DND-41 (cell line): Measurements from ENCODE around the gene CFAP43.

Experiments
- ATAC-seq: fragments of 200-7000 bp; cut with Tn5 transposase; 3 replicates; pipeline ENCODE4 v1.9.1; 2021; ENCODE audit warnings: low read depth; ENCODE audit not compliant: insufficient read depth
- DNase-seq: peaks from one replicate; pipeline ENCODE4 v3.0.0-alpha.2; 2020
- H2AFZ ChIP-seq: 2 replicates; pipeline ENCODE4 v1.6.0; 2012; ENCODE audit warnings: low read depth, low read length
- H3K27ac ChIP-seq: 2 replicates; pipeline ENCODE4 v1.5.1; 2012; ENCODE audit warnings: low read length, inconsistent platforms
- H3K27me3 ChIP-seq: fragments of 200-600 bp; sonication (generic); 2 replicates; pipeline ENCODE4 v1.6.0; 2012; ENCODE audit warnings: low read length, mild to moderate bottlenecking, inconsistent platforms; ENCODE audit not compliant: insufficient read depth, poor library complexity
- H3K36me3 ChIP-seq: 2 replicates; pipeline ENCODE4 v1.5.1; 2012; ENCODE audit warnings: low read length, inconsistent platforms; ENCODE audit not compliant: insufficient read depth
- H3K4me1 ChIP-seq: 2 replicates; pipeline ENCODE4 v1.5.1; 2012; ENCODE audit warnings: mild to moderate bottlenecking, low read length; ENCODE audit not compliant: insufficient read depth
- H3K4me2 ChIP-seq: 2 replicates; pipeline ENCODE4 v1.6.0; 2012; ENCODE audit warnings: mild to moderate bottlenecking, moderate library complexity, low read length, inconsistent platforms; ENCODE audit not compliant: insufficient read depth
- H3K4me3 ChIP-seq, 2 experiments: fragments of 200-600 bp in 1 of 2; shearing (Covaris generic) in 1 of 2; 2 replicates each; pipeline ENCODE4 v1.5.1; 2012 to 2016; ENCODE audit warnings: inconsistent platforms in 2 of 2, low read length in 2 of 2, mild to moderate bottlenecking in 2 of 2, low read depth in 1 of 2, moderate library complexity in 1 of 2
- H3K79me2 ChIP-seq: 2 replicates; pipeline ENCODE4 v1.6.0; 2012; ENCODE audit warnings: low read length, inconsistent platforms; ENCODE audit not compliant: insufficient read depth
- H3K9ac ChIP-seq: 2 replicates; pipeline ENCODE4 v1.6.0; 2012; ENCODE audit warnings: low read depth, mild to moderate bottlenecking, inconsistent platforms, low read length, moderate library complexity
- H3K9me3 ChIP-seq: 2 replicates; pipeline ENCODE4 v1.5.1; 2012; ENCODE audit warnings: low read length, moderate library complexity, mild to moderate bottlenecking, inconsistent platforms; ENCODE audit not compliant: insufficient read depth, severe bottlenecking
- H4K20me1 ChIP-seq: 2 replicates; pipeline ENCODE4 v1.6.0; 2012; ENCODE audit warnings: low read length; ENCODE audit not compliant: insufficient read depth
- EZH2 ChIP-seq: IDR thresholded peaks from 3 replicates; pipeline ENCODE4 v1.6.1; 2012; ENCODE audit warnings: borderline replicate concordance, low read depth, mild to moderate bottlenecking, moderate library complexity, low read length, inconsistent platforms; ENCODE audit not compliant: severe bottlenecking
- TF ChIP-seq, protein P1 (sequence below): IDR thresholded peaks from 2 replicates; pipeline ENCODE4 v1.5.1; 2012; ENCODE audit warnings: borderline replicate concordance, low read length, moderate library complexity, mild to moderate bottlenecking; ENCODE audit not compliant: poor library complexity, severe bottlenecking; ENCODE audit errors: extremely low read depth

CFAP43 gene

DNA sequence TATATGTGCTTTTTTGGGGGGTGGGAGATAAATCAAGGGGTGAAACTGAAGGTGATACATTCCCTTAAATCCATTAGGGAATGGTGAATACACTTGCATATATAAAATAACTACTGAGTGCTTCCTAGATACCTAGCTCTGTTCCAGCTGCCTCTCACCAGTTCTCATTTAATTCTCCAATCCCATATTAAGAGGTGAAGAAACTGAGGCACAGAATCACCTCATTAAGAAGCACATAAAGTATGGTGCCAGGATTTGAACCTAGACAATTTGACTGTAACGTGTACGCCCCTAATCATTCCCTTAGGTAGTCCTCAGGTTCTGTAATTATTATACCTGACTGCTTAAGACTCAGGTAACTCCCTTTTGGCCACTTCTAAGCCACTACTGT, 111.7 kb downstream of the CFAP43 start:
- no peak for TF ChIP-seq EZH2
- TF ChIP-seq, protein P1, sequence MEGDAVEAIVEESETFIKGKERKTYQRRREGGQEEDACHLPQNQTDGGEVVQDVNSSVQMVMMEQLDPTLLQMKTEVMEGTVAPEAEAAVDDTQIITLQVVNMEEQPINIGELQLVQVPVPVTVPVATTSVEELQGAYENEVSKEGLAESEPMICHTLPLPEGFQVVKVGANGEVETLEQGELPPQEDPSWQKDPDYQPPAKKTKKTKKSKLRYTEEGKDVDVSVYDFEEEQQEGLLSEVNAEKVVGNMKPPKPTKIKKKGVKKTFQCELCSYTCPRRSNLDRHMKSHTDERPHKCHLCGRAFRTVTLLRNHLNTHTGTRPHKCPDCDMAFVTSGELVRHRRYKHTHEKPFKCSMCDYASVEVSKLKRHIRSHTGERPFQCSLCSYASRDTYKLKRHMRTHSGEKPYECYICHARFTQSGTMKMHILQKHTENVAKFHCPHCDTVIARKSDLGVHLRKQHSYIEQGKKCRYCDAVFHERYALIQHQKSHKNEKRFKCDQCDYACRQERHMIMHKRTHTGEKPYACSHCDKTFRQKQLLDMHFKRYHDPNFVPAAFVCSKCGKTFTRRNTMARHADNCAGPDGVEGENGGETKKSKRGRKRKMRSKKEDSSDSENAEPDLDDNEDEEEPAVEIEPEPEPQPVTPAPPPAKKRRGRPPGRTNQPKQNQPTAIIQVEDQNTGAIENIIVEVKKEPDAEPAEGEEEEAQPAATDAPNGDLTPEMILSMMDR: no peak
- no peak for ATAC-seq
- Histone ChIP-seq H2AFZ (peak overlapping the region; percentile 86), H3K4me2 (peak overlapping the region; percentile 71), H4K20me1 (no peaks in the 10 kb centered on the region), H3K9me3 (no peaks in the 10 kb centered on the region), H3K36me3 (peaks cover 8% of the 10 kb centered on the region; the same call in 1 of the 2 replicates), H3K27me3 (peaks cover 21% of the 10 kb centered on the region), H3K4me3 (peak overlapping the region in 1 of 2 experiments; percentile 66; a peak in 2 of 4 replicates), H3K79me2 (peaks cover 13% of the 10 kb centered on the region), H3K27ac (no peak overlapping the region), H3K4me1 (peaks cover 24% of the 10 kb centered on the region), H3K9ac (peak overlapping the region; percentile 89)
- DNase-seq: no peak

DNA sequence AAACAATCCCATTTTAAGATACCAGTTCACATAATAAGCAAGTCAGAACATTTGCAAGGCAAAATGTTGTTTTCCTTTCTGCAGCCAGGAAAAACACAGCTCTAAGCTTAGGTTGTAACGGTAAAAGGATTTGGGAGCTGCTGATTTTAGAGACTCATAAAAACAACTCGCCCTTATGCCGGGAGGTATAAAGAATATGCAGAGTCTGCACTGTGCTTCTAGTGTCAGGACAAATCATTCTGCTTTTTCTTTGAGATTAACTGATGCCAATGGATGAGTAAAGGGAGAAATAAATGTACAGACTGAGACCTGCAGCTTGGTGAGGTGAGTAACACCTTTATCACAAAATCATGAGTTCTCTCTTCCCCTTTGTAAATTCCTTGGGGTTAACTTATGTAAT, 112.2 kb downstream of the CFAP43 start:
- Histone ChIP-seq H3K4me1 (peaks cover 24% of the 10 kb centered on the region), H3K9me3 (no peaks in the 10 kb centered on the region), H3K4me2 (no peak overlapping the region), H3K9ac (no peak overlapping the region), H3K27me3 (peaks cover 26% of the 10 kb centered on the region), H3K79me2 (peaks cover 13% of the 10 kb centered on the region), H2AFZ (no peak overlapping the region), H3K4me3 (no peak overlapping the region), H3K36me3 (peaks cover 3% of the 10 kb centered on the region; the same call in 1 of the 2 replicates), H4K20me1 (no peaks in the 10 kb centered on the region), H3K27ac (no peak overlapping the region)
- TF ChIP-seq, protein P1: no peak
- TF ChIP-seq EZH2: no peak
- DNase-seq (no peak), ATAC-seq (no peak)

DNA sequence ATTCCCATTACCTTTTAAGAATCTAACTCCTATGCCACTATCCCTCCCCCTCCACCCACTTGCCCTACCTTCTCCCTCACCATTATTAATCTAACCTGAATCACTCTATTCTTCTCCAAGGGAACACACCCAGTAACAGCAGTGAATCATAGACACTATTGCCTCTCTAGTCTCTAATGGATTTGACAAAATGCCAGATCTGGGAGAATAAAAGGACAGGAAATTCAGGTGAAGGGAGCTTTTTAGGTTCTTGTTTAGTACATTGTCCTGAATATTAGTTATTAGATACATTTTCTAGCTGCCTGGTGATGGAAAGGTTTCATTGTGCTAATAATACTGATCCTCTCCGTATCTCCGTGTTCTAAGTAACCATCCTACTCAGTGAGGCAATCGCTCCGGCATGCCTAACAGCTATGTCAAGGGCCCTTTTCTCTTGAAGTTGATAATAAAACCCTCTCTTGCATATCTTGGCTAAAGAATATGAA, 114.3 kb downstream of the CFAP43 start:
- Histone ChIP-seq H4K20me1 (no peaks in the 10 kb centered on the region), H3K4me2 (no peak overlapping the region), H3K9ac (no peak overlapping the region)

More for the DNA sequence above, 114.3 kb downstream of the CFAP43 start:
- Histone ChIP-seq H3K36me3 (no peaks in the 10 kb centered on the region), H3K9me3 (no peaks in the 10 kb centered on the region), H3K27ac (no peak overlapping the region), H2AFZ (no peak overlapping the region), H3K79me2 (peaks cover 8% of the 10 kb centered on the region), H3K4me3 (no peak overlapping the region), H3K4me1 (peaks cover 13% of the 10 kb centered on the region), H3K27me3 (peaks cover 27% of the 10 kb centered on the region)
- no peak for TF ChIP-seq EZH2
- TF ChIP-seq, protein P1: no peak
- no peak for ATAC-seq
- DNase-seq: no peak
